Astrocyte of the cerebellum (primary cell): Measurements from ENCODE around the gene RAB11FIP5.
A peak's percentile ranks its signal among the peaks of the same experiment; 100 is the strongest.

ENCODE experiments used
- DNase-seq: peaks from one replicate; pipeline ENCODE4 v3.0.0-alpha.2; 2011; ENCODE audit warnings: low read depth
- H3K4me3 ChIP-seq: 2 replicates; pipeline ENCODE4 v1.5.1; 2011; ENCODE audit warnings: mild to moderate bottlenecking, low read depth, low read length, moderate library complexity
- in situ Hi-C: cut with HindIII; loops from 2 replicates; pipeline ENCODE4 v1.10.0; 2017; ENCODE audit warnings: low sequenced_read_pairs
- TF ChIP-seq, protein P1 (sequence below): IDR thresholded peaks from 2 replicates; pipeline ENCODE4 v1.5.1; 2012; ENCODE audit warnings: low read length, low read depth, moderate library complexity, mild to moderate bottlenecking; ENCODE audit errors: missing control alignments

The RAB11FIP5 gene

DNA sequence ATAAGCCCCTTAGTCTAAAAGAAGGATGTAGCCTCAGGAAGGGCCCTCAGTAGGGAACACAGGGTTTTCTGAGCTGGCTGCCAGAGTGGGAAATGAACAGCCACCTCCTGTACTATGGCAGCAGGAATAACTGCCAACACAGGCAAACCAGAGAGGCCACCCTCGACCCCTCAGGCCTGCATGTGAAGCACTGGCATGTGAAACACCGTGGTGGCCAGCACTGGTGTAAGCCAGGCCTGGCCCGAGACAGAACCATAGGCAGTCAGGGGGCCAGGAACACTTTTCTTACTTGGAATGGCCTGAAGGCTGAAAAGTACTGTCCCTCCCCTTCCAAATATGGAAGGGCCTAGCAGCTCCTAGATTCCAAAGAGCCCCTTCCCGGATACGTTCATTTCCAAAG is 69.5 kb downstream of the RAB11FIP5 start:
- no peak for DNase-seq
- in situ Hi-C loops = no loop called here
- no peak overlapping the region for H3K4me3 ChIP-seq
- TF ChIP-seq, protein P1, sequence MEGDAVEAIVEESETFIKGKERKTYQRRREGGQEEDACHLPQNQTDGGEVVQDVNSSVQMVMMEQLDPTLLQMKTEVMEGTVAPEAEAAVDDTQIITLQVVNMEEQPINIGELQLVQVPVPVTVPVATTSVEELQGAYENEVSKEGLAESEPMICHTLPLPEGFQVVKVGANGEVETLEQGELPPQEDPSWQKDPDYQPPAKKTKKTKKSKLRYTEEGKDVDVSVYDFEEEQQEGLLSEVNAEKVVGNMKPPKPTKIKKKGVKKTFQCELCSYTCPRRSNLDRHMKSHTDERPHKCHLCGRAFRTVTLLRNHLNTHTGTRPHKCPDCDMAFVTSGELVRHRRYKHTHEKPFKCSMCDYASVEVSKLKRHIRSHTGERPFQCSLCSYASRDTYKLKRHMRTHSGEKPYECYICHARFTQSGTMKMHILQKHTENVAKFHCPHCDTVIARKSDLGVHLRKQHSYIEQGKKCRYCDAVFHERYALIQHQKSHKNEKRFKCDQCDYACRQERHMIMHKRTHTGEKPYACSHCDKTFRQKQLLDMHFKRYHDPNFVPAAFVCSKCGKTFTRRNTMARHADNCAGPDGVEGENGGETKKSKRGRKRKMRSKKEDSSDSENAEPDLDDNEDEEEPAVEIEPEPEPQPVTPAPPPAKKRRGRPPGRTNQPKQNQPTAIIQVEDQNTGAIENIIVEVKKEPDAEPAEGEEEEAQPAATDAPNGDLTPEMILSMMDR = no peak

DNA sequence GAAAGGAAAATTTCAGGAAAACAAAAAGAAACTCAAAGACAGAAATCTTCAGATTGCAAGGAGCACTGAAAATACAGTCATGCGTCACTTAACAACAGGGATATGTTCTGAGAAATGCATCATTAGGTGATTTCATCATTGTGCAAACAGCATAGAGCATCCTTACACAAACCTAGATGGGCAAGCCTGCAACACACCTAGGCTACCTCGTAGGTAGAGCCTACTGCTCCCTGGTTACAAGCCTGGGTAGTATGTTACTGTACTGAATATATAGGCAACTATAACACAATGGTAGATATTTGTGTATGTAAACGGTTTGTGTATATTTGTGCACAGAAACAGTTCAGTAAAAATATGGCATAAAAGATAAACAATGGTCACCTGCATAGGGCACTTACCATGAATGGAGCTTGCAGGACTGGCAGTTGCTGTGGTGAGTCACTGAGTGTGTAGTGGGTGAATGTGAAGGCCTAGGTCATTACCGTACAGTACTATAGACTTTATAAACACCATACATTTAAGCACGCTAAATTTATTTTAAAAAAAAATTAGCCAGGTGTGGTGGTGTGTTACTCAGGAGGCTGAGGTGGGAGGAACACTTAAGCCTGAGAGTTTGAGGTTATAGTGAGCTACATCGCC is 74.7 kb downstream of the RAB11FIP5 start:
- in situ Hi-C loops = no loop called here
- TF ChIP-seq, protein P1 = no peak
- no peak for DNase-seq
- H3K4me3 ChIP-seq = no peak overlapping the region

DNA sequence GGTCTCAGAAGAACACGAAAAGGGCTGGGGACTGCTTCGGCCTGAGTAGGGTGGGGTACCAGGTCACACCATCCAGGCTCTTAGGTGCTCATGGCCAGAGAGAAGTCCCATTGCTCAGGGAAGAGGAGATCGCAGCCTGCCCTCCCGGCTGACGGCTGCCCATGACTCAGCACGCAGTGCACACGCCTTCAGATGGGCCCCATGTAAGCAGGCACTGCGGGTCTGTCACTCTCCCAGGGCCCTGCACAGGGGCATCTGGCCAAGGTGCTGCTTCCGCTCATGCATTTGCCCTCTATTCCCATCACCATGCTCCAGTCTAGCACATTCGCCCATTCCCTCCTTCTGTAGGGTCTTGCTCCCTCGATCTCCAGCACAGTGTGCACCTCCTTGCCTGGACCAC is 76.0 kb downstream of the RAB11FIP5 start:
- TF ChIP-seq, protein P1 = no peak
- H3K4me3 ChIP-seq = no peak overlapping the region
- no peak for DNase-seq
- in situ Hi-C loops = no loop called here

DNA sequence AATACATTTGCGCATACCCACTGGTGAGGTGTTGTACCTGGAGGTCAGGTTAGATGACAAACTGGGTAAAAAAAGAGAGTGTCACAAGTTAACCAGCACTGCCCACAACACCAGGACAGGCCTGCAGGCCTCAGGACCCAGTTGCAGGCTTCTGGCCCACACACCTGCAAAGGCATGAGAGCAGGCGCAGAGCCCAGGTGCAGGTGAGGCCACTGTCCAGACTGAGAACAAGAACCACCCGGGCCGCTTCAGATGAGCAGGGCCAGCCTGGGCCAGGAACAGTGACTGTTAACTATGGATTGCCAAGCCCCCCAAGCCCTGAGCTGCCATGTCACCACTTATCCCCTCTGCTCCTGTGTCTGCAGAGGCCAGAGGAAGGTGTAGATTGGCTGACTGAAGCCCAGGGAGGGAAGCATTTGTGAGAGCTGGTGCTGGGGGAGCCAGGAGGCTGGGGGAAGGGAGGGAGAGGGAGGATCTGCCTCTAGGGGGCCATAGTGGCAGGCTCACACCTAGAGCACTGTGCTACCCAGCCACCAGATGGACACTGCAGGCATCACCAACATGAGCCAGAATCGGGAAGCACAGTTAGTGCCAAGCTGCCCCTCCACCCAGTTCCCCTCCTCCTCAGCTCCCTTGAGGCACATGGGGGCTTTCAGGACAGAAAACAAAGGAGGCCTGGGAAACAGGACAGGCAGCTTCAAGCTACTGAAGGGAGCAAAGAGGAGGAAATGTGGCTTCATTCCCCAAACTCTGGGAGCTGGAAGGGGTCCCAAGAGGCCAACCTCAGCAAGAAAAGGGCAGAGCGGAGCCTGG is 76.6 kb downstream of the RAB11FIP5 start:
- no peak overlapping the region for H3K4me3 ChIP-seq
- no peak for DNase-seq
- in situ Hi-C loops = no loop called here
- TF ChIP-seq, protein P1 = peak; percentile 21

DNA sequence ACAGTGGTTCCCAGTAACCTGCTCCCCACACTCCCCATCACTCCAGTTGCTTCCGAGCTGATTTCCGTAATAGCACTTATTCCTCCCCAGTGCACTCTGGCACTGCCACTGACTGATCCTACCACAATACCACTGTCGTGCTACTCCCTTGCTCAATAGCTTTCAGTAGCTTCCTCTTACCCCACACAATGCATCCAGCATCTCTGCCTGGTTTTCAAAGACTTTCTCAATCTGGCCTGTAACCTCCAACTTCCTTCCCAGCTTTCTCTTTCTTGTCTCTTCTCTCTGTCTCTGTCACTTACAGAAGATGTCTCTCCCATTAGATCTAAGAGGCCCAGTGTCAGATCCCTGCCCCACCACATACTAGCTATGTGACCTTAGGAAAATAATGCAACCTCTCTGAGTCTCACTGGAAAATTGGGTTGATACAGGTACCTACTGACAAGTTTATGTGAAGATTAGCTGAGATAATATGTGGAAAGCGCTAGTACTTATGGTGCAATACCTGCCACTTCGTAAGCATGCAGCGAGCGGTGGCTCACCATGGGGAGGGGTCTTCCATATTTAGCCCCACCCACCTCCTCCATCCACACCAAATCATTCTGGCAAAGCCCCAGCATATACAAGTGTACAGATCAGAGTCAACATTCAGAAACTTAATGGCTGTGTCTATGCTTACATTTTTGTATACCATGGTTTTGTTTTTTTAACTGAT is 77.9 kb downstream of the RAB11FIP5 start:
- TF ChIP-seq, protein P1 = no peak
- in situ Hi-C loops = no loop called here
- no peak overlapping the region for H3K4me3 ChIP-seq
- no peak for DNase-seq

DNA sequence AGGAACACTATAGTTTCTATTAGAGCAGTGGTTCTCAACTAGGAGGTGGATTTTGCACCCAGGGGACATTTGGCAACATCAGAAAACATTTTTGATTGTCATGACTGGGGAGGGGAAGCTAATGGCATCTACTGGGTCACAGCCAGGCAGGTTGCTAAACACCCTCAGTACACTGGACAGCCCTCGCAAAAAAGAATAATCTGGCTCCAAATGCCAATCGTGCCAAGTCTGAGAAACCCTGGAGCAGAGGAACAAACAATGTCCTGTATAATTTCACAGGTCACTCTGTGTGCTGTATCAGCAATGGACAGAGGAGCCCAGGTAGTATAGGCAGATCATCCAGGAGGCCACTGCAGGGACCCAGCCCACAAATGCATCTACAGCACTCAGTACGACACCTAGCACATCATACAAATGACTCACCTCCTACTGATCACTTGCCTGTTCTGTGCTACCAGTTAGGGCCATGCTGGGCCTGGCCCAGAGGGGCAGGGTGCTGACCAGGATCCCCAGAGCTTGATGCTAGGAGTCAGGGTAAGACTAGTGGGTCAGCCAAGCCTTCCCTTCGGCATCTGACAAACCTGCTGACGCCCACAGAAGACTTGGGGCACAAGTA is 78.9 kb downstream of the RAB11FIP5 start:
- no peak overlapping the region for H3K4me3 ChIP-seq
- in situ Hi-C loops = no loop called here
- TF ChIP-seq, protein P1 = no peak
- no peak for DNase-seq
